ENCODE measurements around the gene TRAF3IP3. TPM values are rescaled to one million over a fixed set of nuclear protein-coding genes. Genes with fewer than 3 reads are reported as not detected.

TRAF3IP3 gene
- total RNA-seq, 1 experiment from 2014 or later = not detected

DNA sequence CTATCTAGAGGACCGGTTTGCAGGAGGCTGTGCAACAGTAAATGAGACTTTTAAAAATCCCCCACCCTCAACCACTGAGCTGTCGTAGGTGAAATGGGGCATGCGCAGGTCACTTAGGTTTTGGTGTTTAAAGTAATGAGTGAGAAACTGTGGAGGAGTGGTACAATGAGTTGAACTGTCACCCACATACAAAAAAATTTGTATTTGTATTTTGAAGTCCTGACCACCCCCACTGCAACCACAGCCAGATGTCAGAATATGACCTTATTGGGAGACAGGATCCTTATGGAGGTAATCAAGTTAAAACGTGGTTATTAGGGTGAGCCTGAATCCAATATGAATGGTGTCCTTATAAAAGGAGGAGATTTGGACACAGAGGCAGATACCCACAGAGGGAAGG is 51.7 kb downstream of the TRAF3IP3 start:
- H3K14ac ChIP-seq (ENCODE audit: insufficient read depth, low read length) = no peak overlapping the region
- H4K91ac ChIP-seq (ENCODE audit: insufficient read length, low read depth, low read length) = no peak overlapping the region
- no peak overlapping the region for H2BK12ac ChIP-seq (ENCODE audit: insufficient read length, low read depth, low read length)
- no peak overlapping the region for H2BK20ac ChIP-seq (ENCODE audit: low read depth, low read length, poor library complexity, severe bottlenecking)
- no peaks in the 10 kb centered on the region for H3K27me3 ChIP-seq (ENCODE audit: insufficient read depth, low read length)
- Mint-ChIP-seq H3K4me3 (no peak overlapping the region), H3K27me3 (ENCODE audit: low read depth) (peaks cover 3% of the 10 kb centered on the region), H3K36me3 (ENCODE audit: insufficient read depth in 1 of 3, low read depth in 3 of 3) (no peaks in the 10 kb centered on the region), H3K27ac (no peak overlapping the region), H3K4me1 (peaks cover 15 to 16% of the 10 kb centered on the region in 2 experiments), H3K9me3 (no peaks in the 10 kb centered on the region)
- no peak overlapping the region for H3K9ac ChIP-seq (ENCODE audit: extremely low read depth, insufficient read length, low read length)
- H4K5ac ChIP-seq (ENCODE audit: insufficient read length, low read depth, low read length) = no peak overlapping the region
- H2AFZ ChIP-seq (ENCODE audit: low read length) = no peak overlapping the region
- WGBS (ENCODE audit: extremely low coverage, insufficient read length, low lambda C conversion rate) = no CpG with 5 or more reads among the region's 4 CpGs
- H3T11ph ChIP-seq (ENCODE audit: low read length) = no peak overlapping the region
- H3K23ac ChIP-seq (ENCODE audit: insufficient read length, low read depth, low read length) = no peak overlapping the region
- no peak overlapping the region for H3K27ac ChIP-seq (ENCODE audit: insufficient read length, low read depth, low read length)
- no peak overlapping the region for H2AK5ac ChIP-seq (ENCODE audit: insufficient read length, low read length)
- no peak overlapping the region for H3K56ac ChIP-seq (ENCODE audit: insufficient read length, low read depth, low read length)
- DNase-seq = no peak
- no peak overlapping the region for H3K4ac ChIP-seq (ENCODE audit: low read depth, low read length)
- no peaks in the 10 kb centered on the region for H3K9me3 ChIP-seq (ENCODE audit: control insufficient read depth, low read depth, low read length)
- H3K23me2 ChIP-seq (ENCODE audit: insufficient read length, low read depth, low read length, poor library complexity, severe bottlenecking) = peaks cover 8% of the 10 kb centered on the region
- no peaks in the 10 kb centered on the region for H4K20me1 ChIP-seq (ENCODE audit: control insufficient read depth, insufficient read depth, insufficient read length)
- H2BK15ac ChIP-seq (ENCODE audit: low read depth, low read length) = no peak overlapping the region
- no peak overlapping the region for H2BK5ac ChIP-seq (ENCODE audit: insufficient read length, low read length)
- H3K79me1 ChIP-seq (ENCODE audit: insufficient read depth, low read depth, low read length, poor library complexity, severe bottlenecking) = no peaks in the 10 kb centered on the region
- H3K4me2 ChIP-seq (ENCODE audit: insufficient read depth, insufficient read length, low read length) = no peak overlapping the region
- no peak overlapping the region for H3K18ac ChIP-seq (ENCODE audit: insufficient read length, low read depth, low read length)
- H4K8ac ChIP-seq (replicated peaks; ENCODE audit: insufficient read length, low read depth, low read length) = no peak overlapping the region
- H2BK120ac ChIP-seq (ENCODE audit: low read depth, low read length, poor library complexity, severe bottlenecking) = no peak overlapping the region
- H3K4me1 ChIP-seq (ENCODE audit: insufficient read depth, low read length) = no peaks in the 10 kb centered on the region
- no peaks in the 10 kb centered on the region for H3K79me2 ChIP-seq (ENCODE audit: insufficient read depth, low read length)
- TF ChIP-seq, protein P1, sequence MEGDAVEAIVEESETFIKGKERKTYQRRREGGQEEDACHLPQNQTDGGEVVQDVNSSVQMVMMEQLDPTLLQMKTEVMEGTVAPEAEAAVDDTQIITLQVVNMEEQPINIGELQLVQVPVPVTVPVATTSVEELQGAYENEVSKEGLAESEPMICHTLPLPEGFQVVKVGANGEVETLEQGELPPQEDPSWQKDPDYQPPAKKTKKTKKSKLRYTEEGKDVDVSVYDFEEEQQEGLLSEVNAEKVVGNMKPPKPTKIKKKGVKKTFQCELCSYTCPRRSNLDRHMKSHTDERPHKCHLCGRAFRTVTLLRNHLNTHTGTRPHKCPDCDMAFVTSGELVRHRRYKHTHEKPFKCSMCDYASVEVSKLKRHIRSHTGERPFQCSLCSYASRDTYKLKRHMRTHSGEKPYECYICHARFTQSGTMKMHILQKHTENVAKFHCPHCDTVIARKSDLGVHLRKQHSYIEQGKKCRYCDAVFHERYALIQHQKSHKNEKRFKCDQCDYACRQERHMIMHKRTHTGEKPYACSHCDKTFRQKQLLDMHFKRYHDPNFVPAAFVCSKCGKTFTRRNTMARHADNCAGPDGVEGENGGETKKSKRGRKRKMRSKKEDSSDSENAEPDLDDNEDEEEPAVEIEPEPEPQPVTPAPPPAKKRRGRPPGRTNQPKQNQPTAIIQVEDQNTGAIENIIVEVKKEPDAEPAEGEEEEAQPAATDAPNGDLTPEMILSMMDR (conservative IDR thresholded peaks at IDR 0.05) = no peak
